ENCODE results near the gene TUSC2. TPM values are rescaled to one million over a fixed set of nuclear protein-coding genes. Genes with fewer than 3 reads are reported as not detected.
A peak's percentile ranks its signal among the peaks of the same experiment; 100 is the strongest.

The TUSC2 gene
- total RNA-seq, 1 donor from 2014 or later: 41.4 TPM

- peak overlapping the region; percentile 95 for H3K4me3 ChIP-seq (ENCODE audit: insufficient read depth, low read depth, low read length)
- TF ChIP-seq CTCF (IDR thresholded peaks at IDR 0.05; ENCODE audit: insufficient read depth, low read depth, low read length) (no peak), EZH2 (IDR thresholded peaks at IDR 0.05; ENCODE audit: insufficient read depth, low read length) (no peak)
- peaks cover 13% of the 10 kb centered on the region for H3K36me3 Mint-ChIP-seq (ENCODE audit: low read depth, unreplicated experiment)
- H3K27ac Mint-ChIP-seq (ENCODE audit: unreplicated experiment): no peak overlapping the region
- H3K4me3 Mint-ChIP-seq (ENCODE audit: unreplicated experiment): peak overlapping the region; percentile 85
- H3K9me3 Mint-ChIP-seq (ENCODE audit: unreplicated experiment): no peaks in the 10 kb centered on the region
- no peak for FAIRE-seq
- peaks cover 35% of the 10 kb centered on the region for H4K20me1 ChIP-seq (ENCODE audit: insufficient read depth, low read length)
- peak overlapping the region; percentile 73 for H2AFZ ChIP-seq (ENCODE audit: low read depth, low read length)
- H3K9me3 ChIP-seq (ENCODE audit: insufficient read depth, low read depth, low read length): no peaks in the 10 kb centered on the region
- no peaks in the 10 kb centered on the region for H3K27me3 Mint-ChIP-seq (ENCODE audit: low read depth, unreplicated experiment)
- peaks cover 24% of the 10 kb centered on the region for H3K4me1 ChIP-seq (ENCODE audit: insufficient read depth, low read length)
- no peak for DNase-seq (ENCODE audit: low read depth)
- H3K79me2 ChIP-seq (ENCODE audit: insufficient read depth, low read length): peaks cover 48% of the 10 kb centered on the region
- H3K4me1 Mint-ChIP-seq (ENCODE audit: low read depth, unreplicated experiment): peaks cover 20% of the 10 kb centered on the region
- H3K4me2 ChIP-seq (ENCODE audit: low read length): peak overlapping the region; percentile 93
- peaks cover 13% of the 10 kb centered on the region for H3K36me3 ChIP-seq (ENCODE audit: insufficient read depth, low read length)
- H3K9ac ChIP-seq (ENCODE audit: low read length): peak overlapping the region; percentile 96
- no peak overlapping the region for H3K27ac ChIP-seq (ENCODE audit: low read depth, low read length)
- no peaks in the 10 kb centered on the region for H3K27me3 ChIP-seq (ENCODE audit: insufficient read depth, low read length)
These were observed 6.0 kb downstream of the TUSC2 start for GRCh38 chr3:50322115-50322385.

DNA sequence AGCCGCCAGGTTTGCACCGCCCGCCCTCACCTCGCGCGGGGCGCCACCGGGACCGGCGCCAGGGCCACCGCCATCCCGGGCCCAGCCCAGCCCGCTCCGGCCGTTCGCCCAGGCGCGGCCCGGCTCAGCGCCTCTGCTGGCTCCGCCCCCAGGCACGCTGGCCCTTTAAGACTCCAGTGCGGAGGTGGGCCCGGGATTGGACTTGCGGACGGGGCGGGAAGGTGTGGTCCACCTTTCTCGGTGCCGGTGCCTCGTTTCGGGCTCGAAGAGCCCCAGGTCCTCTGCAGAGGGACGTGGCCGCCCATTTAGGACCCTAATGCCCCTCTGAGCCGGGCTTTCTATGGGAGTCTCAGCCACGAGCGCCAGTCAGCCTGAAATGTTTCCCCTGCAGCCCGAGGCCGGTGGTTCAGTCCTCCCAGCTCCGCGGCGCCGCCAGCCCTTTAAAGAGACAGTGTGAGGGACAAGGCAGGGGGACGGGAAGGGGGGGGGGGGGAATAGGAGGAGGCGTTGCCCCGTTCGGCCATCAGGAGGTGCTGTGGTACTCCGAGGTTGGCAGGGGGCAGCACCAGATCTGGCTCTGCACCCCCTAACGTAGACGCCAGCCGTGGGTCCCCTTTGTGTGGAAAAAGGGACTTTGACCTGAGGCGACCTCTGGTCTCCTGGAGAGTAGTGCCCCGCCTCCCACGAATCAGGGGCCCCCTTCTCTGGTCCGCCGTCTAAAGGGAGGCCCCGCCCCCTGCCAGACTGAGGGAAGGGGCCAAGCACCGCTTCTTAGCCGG is 6.5 kb downstream of the TUSC2 start:
- Histone ChIP-seq H3K9ac (ENCODE audit: low read length) (peak overlapping the region; percentile 96), H3K27me3 (ENCODE audit: insufficient read depth, low read length) (no peaks in the 10 kb centered on the region), H3K79me2 (ENCODE audit: insufficient read depth, low read length) (peaks cover 43% of the 10 kb centered on the region), H3K36me3 (ENCODE audit: insufficient read depth, low read length) (peaks cover 13% of the 10 kb centered on the region), H3K4me1 (ENCODE audit: insufficient read depth, low read length) (peaks cover 26% of the 10 kb centered on the region), H3K4me2 (ENCODE audit: low read length) (peak overlapping the region; percentile 93), H3K4me3 (ENCODE audit: insufficient read depth, low read depth, low read length) (peak overlapping the region; percentile 95), H4K20me1 (ENCODE audit: insufficient read depth, low read length) (peaks cover 41% of the 10 kb centered on the region), H3K9me3 (ENCODE audit: insufficient read depth, low read depth, low read length) (no peaks in the 10 kb centered on the region), H2AFZ (ENCODE audit: low read depth, low read length) (peak overlapping the region; percentile 92), H3K27ac (ENCODE audit: low read depth, low read length) (peak overlapping the region; percentile 100)
- DNase-seq (ENCODE audit: low read depth) (peak; percentile 79), FAIRE-seq (no peak)
- peak overlapping the region; percentile 98 for H3K27ac Mint-ChIP-seq (ENCODE audit: unreplicated experiment)
- peaks cover 15% of the 10 kb centered on the region for H3K36me3 Mint-ChIP-seq (ENCODE audit: low read depth, unreplicated experiment)
- no peaks in the 10 kb centered on the region for H3K9me3 Mint-ChIP-seq (ENCODE audit: unreplicated experiment)
- no peak for TF ChIP-seq EZH2 (IDR thresholded peaks at IDR 0.05; ENCODE audit: insufficient read depth, low read length)
- TF ChIP-seq CTCF (IDR thresholded peaks at IDR 0.05; ENCODE audit: insufficient read depth, low read depth, low read length): peak; percentile 7
- H3K4me1 Mint-ChIP-seq (ENCODE audit: low read depth, unreplicated experiment): peaks cover 18% of the 10 kb centered on the region
- H3K27me3 Mint-ChIP-seq (ENCODE audit: low read depth, unreplicated experiment): no peaks in the 10 kb centered on the region
- H3K4me3 Mint-ChIP-seq (ENCODE audit: unreplicated experiment): peak overlapping the region; percentile 85

- FAIRE-seq (no peak), DNase-seq (ENCODE audit: low read depth) (peak; percentile 36)
- no peaks in the 10 kb centered on the region for H3K27me3 ChIP-seq (ENCODE audit: insufficient read depth, low read length)
- Mint-ChIP-seq H3K27ac (ENCODE audit: unreplicated experiment) (peak overlapping the region; percentile 96), H3K9me3 (ENCODE audit: unreplicated experiment) (no peaks in the 10 kb centered on the region), H3K27me3 (ENCODE audit: low read depth, unreplicated experiment) (no peaks in the 10 kb centered on the region), H3K4me1 (ENCODE audit: low read depth, unreplicated experiment) (peaks cover 23% of the 10 kb centered on the region), H3K36me3 (ENCODE audit: low read depth, unreplicated experiment) (peaks cover 18% of the 10 kb centered on the region), H3K4me3 (ENCODE audit: unreplicated experiment) (peak overlapping the region; percentile 93)
- H3K36me3 ChIP-seq (ENCODE audit: insufficient read depth, low read length): peaks cover 13% of the 10 kb centered on the region
- H3K4me3 ChIP-seq (ENCODE audit: insufficient read depth, low read depth, low read length): peak overlapping the region; percentile 95
- peak overlapping the region; percentile 93 for H3K4me2 ChIP-seq (ENCODE audit: low read length)
- peak overlapping the region; percentile 100 for H3K27ac ChIP-seq (ENCODE audit: low read depth, low read length)
- H2AFZ ChIP-seq (ENCODE audit: low read depth, low read length): peak overlapping the region; percentile 92
- no peaks in the 10 kb centered on the region for H3K9me3 ChIP-seq (ENCODE audit: insufficient read depth, low read depth, low read length)
- peak overlapping the region; percentile 96 for H3K9ac ChIP-seq (ENCODE audit: low read length)
- no peak for TF ChIP-seq CTCF (IDR thresholded peaks at IDR 0.05; ENCODE audit: insufficient read depth, low read depth, low read length)
- no peak for TF ChIP-seq EZH2 (IDR thresholded peaks at IDR 0.05; ENCODE audit: insufficient read depth, low read length)
- peaks cover 46% of the 10 kb centered on the region for H4K20me1 ChIP-seq (ENCODE audit: insufficient read depth, low read length)
- peaks cover 29% of the 10 kb centered on the region for H3K4me1 ChIP-seq (ENCODE audit: insufficient read depth, low read length)
- peaks cover 41% of the 10 kb centered on the region for H3K79me2 ChIP-seq (ENCODE audit: insufficient read depth, low read length)
These were observed 7.1 kb downstream of the TUSC2 start for GRCh38 chr3:50320853-50321335.
